Keratinocyte (primary cell): ENCODE measurements around the gene ITGBL1. TPM values are rescaled to one million over a fixed set of nuclear protein-coding genes. Genes with fewer than 3 reads are reported as not detected.

ENCODE experiments used
- DNase-seq: peaks from one replicate; pipeline ENCODE4 v3.0.0-alpha.2; 2011; ENCODE audit warnings: low read depth, missing footprints, low spot score
- FAIRE-seq: peaks from 2 replicates; lab custom pipeline; 2011; peaks lifted over from hg19 to GRCh38; lab: Jason Lieb, UNC
- H2AFZ ChIP-seq: 2 replicates; pipeline ENCODE4 v1.6.0; 2012; ENCODE audit warnings: low read length, control low read depth, inconsistent platforms; ENCODE audit not compliant: control insufficient read depth
- H3K27ac ChIP-seq: 2 replicates; pipeline ENCODE4 v1.5.1; 2011; ENCODE audit warnings: low read length; ENCODE audit not compliant: control insufficient read depth, insufficient read depth
- H3K27me3 ChIP-seq: 3 replicates; pipeline ENCODE4 v1.6.0; 2011; ENCODE audit warnings: low read length; ENCODE audit not compliant: control insufficient read depth, insufficient read depth; ENCODE audit errors: extremely low read depth
- H3K36me3 ChIP-seq, 2 experiments: 2 replicates in 1 of 2; 3 replicates in 1 of 2; pipeline ENCODE4 v1.5.1; 2011; ENCODE audit warnings: low read length in 2 of 2, mild to moderate bottlenecking in 1 of 2; ENCODE audit not compliant: control insufficient read depth in 2 of 2, insufficient read depth in 2 of 2; ENCODE audit errors: extremely low read depth in 1 of 2
- H3K4me1 ChIP-seq: 3 replicates; pipeline ENCODE4 v1.5.1; 2011; ENCODE audit warnings: low read length; ENCODE audit not compliant: control insufficient read depth, insufficient read depth; ENCODE audit errors: extremely low read depth
- H3K4me2 ChIP-seq: 3 replicates; pipeline ENCODE4 v1.6.0; 2011; ENCODE audit warnings: low read depth, low read length; ENCODE audit not compliant: control insufficient read depth, insufficient read depth; ENCODE audit errors: extremely low read depth
- H3K4me3 ChIP-seq, 3 experiments: fragments of 200-600 bp in 1 of 3; sonication (generic) in 1 of 3; 2 replicates in 2 of 3; 3 replicates in 1 of 3; pipeline ENCODE4 v1.5.1; 2011 to 2016; ENCODE audit warnings: low read length in 3 of 3, mild to moderate bottlenecking in 3 of 3, control low read depth in 2 of 3, inconsistent platforms in 1 of 3, low read depth in 1 of 3, mixed read lengths in 1 of 3, mixed run types in 1 of 3, moderate library complexity in 1 of 3; ENCODE audit not compliant: control insufficient read depth in 2 of 3, insufficient read depth in 2 of 3; ENCODE audit errors: extremely low read depth in 1 of 3
- H3K79me2 ChIP-seq: 2 replicates; pipeline ENCODE4 v1.6.0; 2012; ENCODE audit warnings: low read length; ENCODE audit not compliant: control insufficient read depth, insufficient read depth
- H3K9ac ChIP-seq: 3 replicates; pipeline ENCODE4 v1.6.0; 2011; ENCODE audit warnings: low read length; ENCODE audit not compliant: control insufficient read depth, insufficient read depth; ENCODE audit errors: extremely low read depth
- H3K9me1 ChIP-seq: 3 replicates; pipeline ENCODE4 v1.6.0; 2011; ENCODE audit warnings: low read length; ENCODE audit not compliant: control insufficient read depth, insufficient read depth; ENCODE audit errors: extremely low read depth
- H3K9me3 ChIP-seq: 2 replicates; pipeline ENCODE4 v1.5.1; 2012; ENCODE audit warnings: low read depth, low read length; ENCODE audit not compliant: control insufficient read depth
- H4K20me1 ChIP-seq: 3 replicates; pipeline ENCODE4 v1.6.0; 2011; ENCODE audit warnings: low read length; ENCODE audit not compliant: control insufficient read depth, insufficient read depth; ENCODE audit errors: extremely low read depth
- EZH2 ChIP-seq: IDR thresholded peaks from one replicate; pipeline ENCODE4 v1.6.1; 2012; ENCODE audit warnings: inconsistent platforms, mild to moderate bottlenecking, low read length, moderate library complexity
- dilution Hi-C: fragments of 300-500 bp; cut with MboI; formaldehyde crosslinking; loops from one replicate; pipeline ENCODE4 v1.7.0; 2020; ENCODE audit warnings: low sequenced_read_pairs; ENCODE audit not compliant: extremely low pct_ligation_motif_present
- polyA plus RNA-seq, 5 experiments: library from polyadenylated mRNA; depleted of rRNA in 3 of 5; stranded (reverse) in 3 of 5; stranded (forward) in 1 of 5; unstranded in 1 of 5; fragments of >200 nt; gene quantifications; 1 replicate in 1 of 5; 2 replicates in 3 of 5; 3 replicates in 1 of 5; pipeline versions ENCODE4 v1.2.1 to v1.2.3, GENCODE V29; 2011 to 2012; ENCODE audit warnings: missing spikeins in 2 of 5, low read depth in 1 of 5, low replicate concordance in 1 of 5
- TF ChIP-seq, protein P1 (sequence below), 3 experiments: IDR thresholded peaks in 1 of 3; conservative IDR thresholded peaks in 1 of 3; optimal IDR thresholded peaks in 1 of 3; 2 replicates in 2 of 3; 3 replicates in 1 of 3; pipeline versions ENCODE3 to v1.5.1; 2011; ENCODE audit warnings: low read length in 3 of 3, mild to moderate bottlenecking in 3 of 3, moderate library complexity in 2 of 3, control low read depth in 1 of 3, inconsistent platforms in 1 of 3; ENCODE audit not compliant: insufficient read depth in 2 of 3; ENCODE audit errors: extremely low read depth in 1 of 3

The ITGBL1 gene
- polyA plus RNA-seq, 1 donor (not counting 4 experiments of a cell fraction or from before 2014, with no cell fraction given): 2.1 TPM

DNA sequence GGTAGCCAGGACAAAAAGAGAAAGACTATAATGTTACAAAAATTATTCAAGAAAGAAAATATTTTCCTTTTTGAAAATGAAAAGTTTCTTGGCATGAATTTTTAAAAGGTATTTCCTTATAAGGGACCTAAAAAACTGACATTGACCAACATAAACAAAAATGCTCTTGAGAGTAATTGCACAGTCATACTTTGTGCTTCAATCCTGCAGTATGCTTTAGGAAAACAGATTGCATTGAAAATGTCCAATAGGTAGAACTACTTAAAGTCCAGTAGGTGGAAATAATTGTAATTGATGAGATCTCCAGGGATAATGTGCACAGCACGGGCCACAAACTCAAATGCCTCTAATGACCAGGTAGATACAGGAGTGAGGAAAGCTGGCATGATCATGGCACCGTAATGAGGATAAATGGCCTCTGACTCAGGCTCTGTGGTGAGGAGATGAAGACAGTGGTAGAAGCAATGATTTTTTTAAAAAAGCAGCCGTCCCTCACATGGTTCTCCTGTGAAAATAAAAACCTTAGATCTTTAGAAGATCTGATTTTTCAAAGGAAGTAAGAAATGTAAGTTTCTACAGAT, 278.0 kb downstream of the ITGBL1 start:
- H3K4me2 ChIP-seq: no peak overlapping the region
- H4K20me1 ChIP-seq: no peaks in the 10 kb centered on the region
- dilution Hi-C loops: no loop called here
- TF ChIP-seq, protein P1, sequence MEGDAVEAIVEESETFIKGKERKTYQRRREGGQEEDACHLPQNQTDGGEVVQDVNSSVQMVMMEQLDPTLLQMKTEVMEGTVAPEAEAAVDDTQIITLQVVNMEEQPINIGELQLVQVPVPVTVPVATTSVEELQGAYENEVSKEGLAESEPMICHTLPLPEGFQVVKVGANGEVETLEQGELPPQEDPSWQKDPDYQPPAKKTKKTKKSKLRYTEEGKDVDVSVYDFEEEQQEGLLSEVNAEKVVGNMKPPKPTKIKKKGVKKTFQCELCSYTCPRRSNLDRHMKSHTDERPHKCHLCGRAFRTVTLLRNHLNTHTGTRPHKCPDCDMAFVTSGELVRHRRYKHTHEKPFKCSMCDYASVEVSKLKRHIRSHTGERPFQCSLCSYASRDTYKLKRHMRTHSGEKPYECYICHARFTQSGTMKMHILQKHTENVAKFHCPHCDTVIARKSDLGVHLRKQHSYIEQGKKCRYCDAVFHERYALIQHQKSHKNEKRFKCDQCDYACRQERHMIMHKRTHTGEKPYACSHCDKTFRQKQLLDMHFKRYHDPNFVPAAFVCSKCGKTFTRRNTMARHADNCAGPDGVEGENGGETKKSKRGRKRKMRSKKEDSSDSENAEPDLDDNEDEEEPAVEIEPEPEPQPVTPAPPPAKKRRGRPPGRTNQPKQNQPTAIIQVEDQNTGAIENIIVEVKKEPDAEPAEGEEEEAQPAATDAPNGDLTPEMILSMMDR (optimal IDR thresholded peaks at IDR 0.05 in 1 of 3, IDR thresholded peaks at IDR 0.05 in 1 of 3, conservative IDR thresholded peaks at IDR 0.05 in 1 of 3; ENCODE audit: extremely low read depth in 1 of 3, insufficient read depth in 2 of 3, low read length in 3 of 3): no peak
- TF ChIP-seq EZH2: no peak
- H3K9me3 ChIP-seq: no peaks in the 10 kb centered on the region
- H3K79me2 ChIP-seq: no peaks in the 10 kb centered on the region
- no peak overlapping the region for H3K9ac ChIP-seq
- H2AFZ ChIP-seq: no peak overlapping the region
- no peak overlapping the region for H3K27ac ChIP-seq
- no peaks in the 10 kb centered on the region for H3K9me1 ChIP-seq
- no peaks in the 10 kb centered on the region for H3K36me3 ChIP-seq
- DNase-seq (no peak), FAIRE-seq (no peak)
- no peak overlapping the region for H3K4me3 ChIP-seq
- H3K4me1 ChIP-seq: no peaks in the 10 kb centered on the region
- H3K27me3 ChIP-seq: no peaks in the 10 kb centered on the region

DNA sequence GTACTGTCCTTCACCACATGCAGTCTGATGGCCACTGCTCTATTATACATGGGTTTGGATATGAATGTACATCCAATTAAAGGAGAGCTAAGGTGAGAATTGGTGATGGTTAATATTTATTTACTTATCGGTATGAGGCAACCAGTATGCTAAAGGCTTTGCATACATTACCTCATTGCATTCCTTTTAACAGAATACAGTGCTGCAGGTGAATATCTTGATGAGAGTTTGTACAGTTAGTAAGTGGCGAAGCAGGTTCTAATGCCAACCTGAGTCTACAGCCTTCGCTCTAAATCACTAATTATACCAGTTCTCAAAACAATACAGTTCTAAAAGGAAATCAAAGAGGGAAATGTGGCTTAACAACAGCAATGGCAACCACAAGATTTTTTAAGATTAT, 284.1 kb downstream of the ITGBL1 start:
- H3K4me3 ChIP-seq: no peak overlapping the region
- no peaks in the 10 kb centered on the region for H3K27me3 ChIP-seq
- TF ChIP-seq EZH2: no peak
- TF ChIP-seq, protein P1 (optimal IDR thresholded peaks at IDR 0.05 in 1 of 3, IDR thresholded peaks at IDR 0.05 in 1 of 3, conservative IDR thresholded peaks at IDR 0.05 in 1 of 3; ENCODE audit: extremely low read depth in 1 of 3, insufficient read depth in 2 of 3, low read length in 3 of 3): no peak
- H3K9me1 ChIP-seq: no peaks in the 10 kb centered on the region
- no peak overlapping the region for H2AFZ ChIP-seq
- FAIRE-seq: no peak
- DNase-seq: no peak
- dilution Hi-C loops: no loop called here
- no peak overlapping the region for H3K9ac ChIP-seq
- H3K79me2 ChIP-seq: no peaks in the 10 kb centered on the region
- H3K9me3 ChIP-seq: no peaks in the 10 kb centered on the region
- H3K4me1 ChIP-seq: no peaks in the 10 kb centered on the region
- H3K27ac ChIP-seq: no peak overlapping the region
- H3K4me2 ChIP-seq: no peak overlapping the region
- no peaks in the 10 kb centered on the region for H4K20me1 ChIP-seq
- no peaks in the 10 kb centered on the region for H3K36me3 ChIP-seq
